GM10248 (cell line): ENCODE data around the gene CAPN1.

ENCODE experiments used
- CTCF ChIA-PET: fragments of 300-600 bp; sonication (Branson Sonifier 250); formaldehyde crosslinking; extraction: SDS; loops from one replicate; lab custom pipeline; 2021; ENCODE audit warnings: antibody characterized with exemption; lab: Yijun Ruan, JAX
- POLR2A ChIA-PET: fragments of 350-650 bp; sonication (Branson Sonifier 250); formaldehyde crosslinking; extraction: SDS; loops from one replicate; lab custom pipeline; 2020; ENCODE audit warnings: antibody characterized with exemption; lab: Yijun Ruan, JAX
- DNase-seq: peaks from one replicate; pipeline ENCODE4 v3.0.0; 2012; ENCODE audit errors: extremely low spot score
- CTCF ChIP-seq: IDR thresholded peaks from 2 replicates; pipeline ENCODE4 v1.5.1; 2012; ENCODE audit warnings: mild to moderate bottlenecking, low read depth; ENCODE audit errors: extremely low read depth, missing control alignments, control extremely low read depth

CAPN1 gene

GRCh38 chr11:65181569-65182257, at the start of gene CAPN1:
Gene CAPN1, plus strand, starts transcription at chr11:65181928. Its CDS starts 774 bp downstream, at chr11:65182702.
- no peak for TF ChIP-seq CTCF
- CTCF ChIA-PET, result interaction anchor here (0.7 to 4.8 kb wide), 22 partner anchors 9 to 493 kb away, joined by 3 to 48 read pairs (median 4); partner anchors contain the start of genes ARL2, CDC42EP2, SYVN1 and TM7SF2
- POLR2A ChIA-PET, result interaction anchor here (0.6 to 1.2 kb wide), 2 partner anchors 13 to 60 kb away, joined by 4 to 6 read pairs; partner anchors contain the start of genes FAU and MRPL49
- DNase-seq, result peak; percentile 83

GRCh38 chr11:65132238-65132987, 49.3 kb upstream of the CAPN1 start:
- ChIA-PET CTCF (interaction anchor here (1.2 to 5.1 kb wide), 5 partner anchors 10 to 120 kb away, joined by 4 to 24 read pairs (median 13); partner anchors contain the start of genes CAPN1, FAU, MRPL49 and TM7SF2), POLR2A (interaction anchor here (0.8 to 2.9 kb wide), 3 partner anchors 10 to 15 kb away, joined by 3 to 10 read pairs (median 6); partner anchors contain the start of genes FAU, MRPL49 and ZNHIT2)
- DNase-seq, result peak; percentile 68
- TF ChIP-seq CTCF, result no peak

GRCh38 chr11:65132988-65133700, 48.6 kb upstream of the CAPN1 start:
- peak; percentile 71 for DNase-seq
- ChIA-PET CTCF (interaction anchor here (1.7 to 4.6 kb wide), 3 partner anchors 11 to 23 kb away, joined by 4 to 22 read pairs (median 17); partner anchors contain the start of genes FAU, MRPL49 and TM7SF2), POLR2A (interaction anchor here (2.9 kb wide), 1 partner anchor 11 kb away, joined by 10 read pairs; the partner anchor contains the start of genes FAU and MRPL49)
- no peak for TF ChIP-seq CTCF

GRCh38 chr11:65133724-65134123, 48.0 kb upstream of the CAPN1 start:
- DNase-seq, result no peak
- POLR2A ChIA-PET, result interaction anchor here (2.9 kb wide), 1 partner anchor 11 kb away, joined by 10 read pairs; the partner anchor contains the start of genes FAU and MRPL49
- TF ChIP-seq CTCF, result no peak
- CTCF ChIA-PET, result interaction anchor here (1.7 to 4.6 kb wide), 4 partner anchors 12 to 23 kb away, joined by 4 to 22 read pairs (median 13); partner anchors contain the start of genes FAU, MRPL49, TM7SF2 and ZNHIT2

GRCh38 chr11:65134240-65134951, 47.3 kb upstream of the CAPN1 start, which contains the start of gene SYVN1:
Gene SYVN1, minus strand, starts transcription at chr11:65134519. Its CDS starts 918 bp downstream, at chr11:65133601.
- ChIA-PET CTCF (interaction anchor here (1.0 to 4.6 kb wide), 12 partner anchors 9 to 195 kb away, joined by 3 to 22 read pairs (median 5); partner anchors contain the start of genes CAPN1, FAU, MRPL49 and TM7SF2), POLR2A (interaction anchor here (0.6 to 2.9 kb wide), 5 partner anchors 8 to 275 kb away, joined by 3 to 10 read pairs (median 3); partner anchors contain the start of genes FAU and MRPL49)
- peak; percentile 92 for DNase-seq
- TF ChIP-seq CTCF, result no peak
